HFFc6 (cell line): ENCODE data around the gene PCID2. TPM values are rescaled to one million over a fixed set of nuclear protein-coding genes. Genes with fewer than 3 reads are reported as not detected.

Experiments
- DNase-seq: peaks from one replicate; pipeline ENCODE4 v3.0.0-alpha.2; 2018
- H3K27ac Mint-ChIP-seq: 2 replicates; pipeline ENCODE4 v1.8.0; 2020; ENCODE audit warnings: mild to moderate bottlenecking, mixed read lengths
- H3K27me3 Mint-ChIP-seq: 2 replicates; pipeline ENCODE4 v1.8.0; 2021; ENCODE audit warnings: mild to moderate bottlenecking, moderate library complexity, mixed read lengths; ENCODE audit not compliant: insufficient read depth
- H3K36me3 Mint-ChIP-seq: 2 replicates; pipeline ENCODE4 v1.8.0; 2021; ENCODE audit warnings: low read depth, mixed read lengths
- H3K4me1 Mint-ChIP-seq: 2 replicates; pipeline ENCODE4 v1.8.0; 2020; ENCODE audit warnings: low read depth, mixed read lengths
- H3K4me3 Mint-ChIP-seq: 2 replicates; pipeline ENCODE4 v1.8.0; 2020; ENCODE audit warnings: mild to moderate bottlenecking, moderate library complexity, mixed read lengths
- H3K9me3 Mint-ChIP-seq: 2 replicates; pipeline ENCODE4 v1.8.0; 2020; ENCODE audit warnings: mild to moderate bottlenecking, mixed read lengths
- total RNA-seq, 6 experiments: library from RNA; stranded (reverse); fragmentation: NEBNext Ultra II Directional; extraction: Animal tissue kit (Norgen Biotek cat#: 25700); gene quantifications; 2 replicates in 1 of 6; 3 replicates in 5 of 6; pipeline ENCODE4 v1.2.3, GENCODE V29; 2021
- TF ChIP-seq, protein P1 (sequence below): fragments of 200-600 bp; sonication (generic); IDR thresholded peaks from 2 replicates; pipeline ENCODE4 v1.5.0; 2021; ENCODE audit warnings: antibody characterized with exemption, mild to moderate bottlenecking

Gene PCID2
- total RNA-seq, 6 experiments from 2014 or later, result 59.1 to 72.5 (median 68.3) TPM

- TF ChIP-seq, protein P1, sequence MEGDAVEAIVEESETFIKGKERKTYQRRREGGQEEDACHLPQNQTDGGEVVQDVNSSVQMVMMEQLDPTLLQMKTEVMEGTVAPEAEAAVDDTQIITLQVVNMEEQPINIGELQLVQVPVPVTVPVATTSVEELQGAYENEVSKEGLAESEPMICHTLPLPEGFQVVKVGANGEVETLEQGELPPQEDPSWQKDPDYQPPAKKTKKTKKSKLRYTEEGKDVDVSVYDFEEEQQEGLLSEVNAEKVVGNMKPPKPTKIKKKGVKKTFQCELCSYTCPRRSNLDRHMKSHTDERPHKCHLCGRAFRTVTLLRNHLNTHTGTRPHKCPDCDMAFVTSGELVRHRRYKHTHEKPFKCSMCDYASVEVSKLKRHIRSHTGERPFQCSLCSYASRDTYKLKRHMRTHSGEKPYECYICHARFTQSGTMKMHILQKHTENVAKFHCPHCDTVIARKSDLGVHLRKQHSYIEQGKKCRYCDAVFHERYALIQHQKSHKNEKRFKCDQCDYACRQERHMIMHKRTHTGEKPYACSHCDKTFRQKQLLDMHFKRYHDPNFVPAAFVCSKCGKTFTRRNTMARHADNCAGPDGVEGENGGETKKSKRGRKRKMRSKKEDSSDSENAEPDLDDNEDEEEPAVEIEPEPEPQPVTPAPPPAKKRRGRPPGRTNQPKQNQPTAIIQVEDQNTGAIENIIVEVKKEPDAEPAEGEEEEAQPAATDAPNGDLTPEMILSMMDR, result no peak
- Mint-ChIP-seq H3K4me3 (peak overlapping the region; percentile 83; the same call in 1 of the 2 replicates), H3K27ac (peak overlapping the region; percentile 96), H3K27me3 (no peaks in the 10 kb centered on the region), H3K9me3 (no peaks in the 10 kb centered on the region), H3K36me3 (peaks cover 57% of the 10 kb centered on the region), H3K4me1 (peaks cover 64% of the 10 kb centered on the region)
- peak; percentile 8 for DNase-seq
Measured at GRCh38 chr13:113179374-113180230, 28.9 kb downstream of the PCID2 start.

- Mint-ChIP-seq H3K27ac (peak overlapping the region; percentile 96), H3K36me3 (peaks cover 63% of the 10 kb centered on the region), H3K4me3 (peak overlapping the region; percentile 83)
Measured at GRCh38 chr13:113178896-113179167, 29.6 kb downstream of the PCID2 start.

DNA sequence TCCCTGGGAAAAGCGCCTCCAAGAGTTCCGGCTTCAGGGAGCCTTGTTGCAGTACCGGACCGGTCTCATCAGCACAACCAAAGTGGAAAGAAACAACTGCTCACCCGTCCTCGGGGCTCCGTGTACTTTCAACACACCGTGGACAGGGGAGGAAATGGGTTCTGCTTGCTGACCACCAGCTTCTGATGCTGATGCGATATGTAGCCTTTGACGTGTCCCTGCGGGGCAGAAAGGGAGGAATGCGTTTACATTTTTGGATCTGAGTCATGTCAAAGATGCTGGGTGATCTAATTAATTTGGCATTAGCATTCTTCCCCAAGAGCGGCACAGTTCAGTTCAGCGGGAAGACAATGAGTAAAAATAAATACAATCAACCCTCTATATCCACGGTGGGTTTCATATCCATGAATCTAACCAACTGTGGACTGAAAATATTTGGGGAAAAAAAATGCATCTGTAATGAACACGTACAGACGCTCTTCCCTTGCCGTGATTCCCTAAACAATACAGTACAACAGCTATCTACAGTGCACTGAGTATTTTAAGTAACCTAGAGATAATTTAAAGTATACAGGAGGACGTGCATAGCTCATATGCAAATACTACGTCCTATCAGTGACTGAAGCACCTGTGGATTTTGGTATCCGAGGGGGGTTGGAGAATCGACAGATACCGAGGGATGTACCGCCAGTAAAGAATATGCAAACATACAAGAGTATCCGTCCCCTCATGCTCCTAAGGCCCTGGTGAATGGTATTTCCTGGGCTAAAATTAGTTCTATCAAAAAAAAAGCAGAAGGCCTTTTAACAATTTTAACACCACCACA lies 30.2 kb downstream of the PCID2 start:
- Mint-ChIP-seq H3K9me3 (no peaks in the 10 kb centered on the region), H3K4me1 (peaks cover 60% of the 10 kb centered on the region), H3K27me3 (no peaks in the 10 kb centered on the region), H3K27ac (peak overlapping the region; percentile 96), H3K4me3 (peak overlapping the region; percentile 83), H3K36me3 (peaks cover 57% of the 10 kb centered on the region)
- peak; percentile 98 for DNase-seq
- TF ChIP-seq, protein P1, result no peak

More at GRCh38 chr13:113178896-113179167, 29.6 kb downstream of the PCID2 start:
- Mint-ChIP-seq H3K9me3 (no peaks in the 10 kb centered on the region), H3K4me1 (peaks cover 64% of the 10 kb centered on the region), H3K27me3 (no peaks in the 10 kb centered on the region)
- TF ChIP-seq, protein P1, result no peak
- DNase-seq, result no peak

DNA sequence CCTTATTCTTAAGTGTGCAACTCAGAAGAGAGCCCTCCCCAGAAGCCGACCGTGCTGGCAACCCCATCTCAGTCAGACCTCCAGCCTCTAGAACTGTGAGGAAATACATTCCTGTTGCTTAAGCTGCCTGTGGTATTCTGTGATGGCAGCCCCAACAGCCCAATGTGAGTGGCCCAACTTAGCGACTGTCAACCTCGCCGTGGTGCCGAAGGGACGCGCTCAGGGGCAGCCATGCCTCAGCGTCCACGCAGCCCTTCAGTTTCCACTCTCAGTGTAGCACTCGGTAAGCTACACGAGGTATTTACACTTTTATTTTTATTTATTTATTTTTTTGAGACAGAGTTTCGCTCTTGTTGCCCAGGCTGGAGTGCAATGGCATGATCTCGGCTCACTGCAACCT lies 31.6 kb downstream of the PCID2 start:
- Mint-ChIP-seq H3K27ac (peak overlapping the region; percentile 96), H3K36me3 (peaks cover 63% of the 10 kb centered on the region), H3K27me3 (peaks cover 2% of the 10 kb centered on the region; the same call in 1 of the 2 replicates), H3K9me3 (no peaks in the 10 kb centered on the region), H3K4me3 (no peak overlapping the region), H3K4me1 (peaks cover 57% of the 10 kb centered on the region)
- TF ChIP-seq, protein P1, result no peak
- no peak for DNase-seq

- TF ChIP-seq, protein P1, result no peak
- Mint-ChIP-seq H3K4me3 (peak overlapping the region; percentile 66), H3K27me3 (peaks cover 2% of the 10 kb centered on the region; the same call in 1 of the 2 replicates), H3K9me3 (no peaks in the 10 kb centered on the region), H3K27ac (peak overlapping the region; percentile 82), H3K4me1 (peaks cover 52% of the 10 kb centered on the region), H3K36me3 (peaks cover 65% of the 10 kb centered on the region)
- DNase-seq, result no peak
Measured at GRCh38 chr13:113176280-113176679, 32.2 kb downstream of the PCID2 start.
